ENCODE results near the gene SH3RF3.
A peak's percentile ranks its signal among the peaks of the same experiment; 100 is the strongest.
"Not testable (repeated sequence)": the region's sequence is repeated elsewhere in the genome, so short reads cannot be mapped to it uniquely, and the experiment has no call there.

Gene SH3RF3
- 0.74 to 1.2 reads per million in 2 donors for total RNA-seq

DNA sequence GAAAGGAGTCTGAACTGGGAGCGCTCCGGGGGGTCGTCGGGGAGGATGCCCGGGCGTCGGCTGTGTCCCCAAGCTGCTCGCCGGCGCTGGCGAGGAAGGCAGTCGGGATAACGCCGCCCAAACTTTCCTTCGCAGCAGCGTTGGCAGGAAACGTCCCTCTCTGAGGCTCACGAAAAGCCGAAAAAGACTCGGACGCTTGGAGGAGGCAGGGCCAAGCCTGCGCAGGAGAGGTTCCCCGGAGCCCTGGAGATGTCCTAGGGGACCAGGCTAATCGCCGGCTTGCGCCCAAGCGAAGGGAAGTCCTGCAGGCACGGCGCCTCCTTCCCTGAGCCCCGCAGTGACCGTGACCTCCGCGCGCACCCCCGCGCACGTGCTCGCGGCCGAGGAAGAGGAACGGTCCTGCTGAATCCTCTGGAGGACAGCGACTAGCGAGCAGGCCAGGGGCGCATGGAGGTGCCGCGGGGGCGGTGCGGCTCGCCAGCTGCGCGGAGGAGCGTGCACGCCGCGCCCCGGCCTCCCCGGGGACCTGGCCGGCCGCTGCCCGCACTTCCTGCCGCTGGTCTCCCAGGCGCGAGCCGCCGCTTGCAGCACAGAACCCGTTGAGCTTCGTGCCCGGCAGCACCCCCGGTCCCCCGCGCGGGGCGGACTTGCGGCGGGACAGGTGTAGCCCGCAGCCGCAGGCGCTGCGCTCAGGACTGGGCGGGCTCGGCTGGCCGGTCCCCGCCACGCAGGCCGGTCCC, at the start of gene SH3RF3:
Gene SH3RF3 (plus strand): TSS at position 590 of the 740 bp plus-strand sequence.
- DNase-seq = peak in 2 of 5 experiments; percentile 7 to 14

DNA sequence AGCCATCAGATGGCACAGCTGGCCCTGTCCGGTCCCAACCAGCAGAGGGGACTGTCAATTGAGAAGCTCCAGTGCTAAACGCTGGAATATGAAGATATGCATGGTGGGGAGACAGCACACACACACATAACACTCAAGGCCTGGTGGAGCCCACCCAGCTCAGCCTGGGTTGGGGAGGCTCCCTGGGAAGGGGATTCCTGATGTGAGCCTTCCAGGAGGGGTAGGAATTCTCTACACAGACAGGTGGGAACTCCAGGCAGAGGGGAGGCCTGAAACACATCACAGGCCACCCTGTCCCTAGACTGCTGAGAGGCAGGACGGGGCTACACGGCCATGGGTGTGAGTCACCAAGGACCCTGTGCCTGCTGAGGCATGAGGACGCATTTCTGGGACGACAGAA, 49.4 kb upstream of the SH3RF3 start:
- no peak for DNase-seq

DNA sequence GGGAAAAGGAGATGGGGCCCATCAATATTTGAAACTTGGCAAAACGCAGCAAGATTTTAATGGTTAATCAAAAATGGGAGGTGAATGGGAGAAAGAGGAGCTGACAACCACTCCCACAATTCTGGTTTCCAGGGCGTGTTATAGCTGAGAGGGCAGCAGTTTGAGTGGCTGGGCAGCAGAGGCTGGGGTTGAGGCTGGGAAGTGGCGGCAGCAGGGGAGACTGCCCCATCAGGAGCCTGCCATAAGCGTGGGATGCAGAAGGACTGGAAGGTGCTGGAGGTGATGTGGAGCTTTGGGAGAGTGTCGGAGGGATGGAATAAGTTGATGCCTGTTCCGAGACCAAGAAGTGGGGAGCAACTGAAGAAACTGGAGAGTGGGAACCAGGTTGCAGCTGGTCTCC, 48.9 kb upstream of the SH3RF3 start:
- DNase-seq = no peak

DNA sequence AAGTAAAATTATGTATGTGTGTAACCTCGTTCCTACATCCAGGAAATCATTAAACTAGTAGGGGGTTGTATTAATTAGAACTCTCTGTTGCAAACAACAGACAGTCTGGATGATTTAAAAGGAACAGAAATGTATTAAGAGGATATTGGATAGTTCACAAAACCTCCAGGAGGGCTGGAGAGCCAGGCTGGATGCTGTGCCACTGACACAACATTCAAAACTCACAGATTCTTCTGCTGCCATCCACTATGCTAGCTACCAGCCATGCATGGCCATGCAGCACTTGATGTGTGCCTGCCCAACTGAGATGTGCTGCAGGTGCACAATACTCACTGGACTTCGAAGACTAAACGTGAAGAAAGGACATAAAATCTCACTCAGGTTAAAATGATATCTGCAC, 48.2 kb upstream of the SH3RF3 start:
- DNase-seq = no peak

DNA sequence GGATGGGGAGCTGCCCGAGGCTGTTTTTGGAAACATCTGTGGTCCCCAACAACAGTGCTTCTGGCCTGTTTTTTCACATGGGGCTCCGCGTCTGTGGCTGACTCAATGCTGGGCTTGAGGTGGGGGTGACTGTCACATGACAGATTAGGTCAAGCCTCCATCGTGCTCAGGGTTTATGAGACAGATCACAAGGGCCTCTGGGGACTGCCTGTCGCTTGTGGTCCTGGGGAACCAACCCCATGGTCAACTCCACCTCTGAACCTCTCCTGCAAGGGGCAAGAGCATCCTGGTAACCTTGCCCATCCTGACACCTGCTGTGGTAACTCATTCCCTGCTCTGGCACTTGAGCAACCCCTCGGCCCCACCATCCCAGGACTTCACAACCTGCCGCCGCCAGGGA, 47.6 kb upstream of the SH3RF3 start:
- DNase-seq = no peak

DNA sequence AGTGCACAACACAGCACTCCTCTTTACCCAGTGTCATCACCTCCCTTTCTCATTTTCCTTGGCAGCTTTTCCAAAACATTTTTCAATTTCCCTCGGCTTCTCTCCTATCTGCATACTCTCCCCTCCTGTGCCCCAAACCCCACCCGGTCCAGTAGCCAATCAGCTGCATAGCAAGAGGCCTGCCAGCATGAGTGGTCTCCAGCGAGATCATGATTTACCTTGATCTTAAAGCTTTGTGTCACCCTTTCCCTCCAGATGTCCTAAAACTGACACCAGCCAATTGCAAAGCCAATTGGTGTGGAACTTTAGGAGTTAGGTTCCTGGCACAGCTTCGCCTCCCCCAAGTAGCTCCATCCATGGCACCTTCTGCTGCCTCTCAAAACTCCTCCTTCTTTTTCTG, 45.2 kb upstream of the SH3RF3 start:
- DNase-seq = no peak

DNA sequence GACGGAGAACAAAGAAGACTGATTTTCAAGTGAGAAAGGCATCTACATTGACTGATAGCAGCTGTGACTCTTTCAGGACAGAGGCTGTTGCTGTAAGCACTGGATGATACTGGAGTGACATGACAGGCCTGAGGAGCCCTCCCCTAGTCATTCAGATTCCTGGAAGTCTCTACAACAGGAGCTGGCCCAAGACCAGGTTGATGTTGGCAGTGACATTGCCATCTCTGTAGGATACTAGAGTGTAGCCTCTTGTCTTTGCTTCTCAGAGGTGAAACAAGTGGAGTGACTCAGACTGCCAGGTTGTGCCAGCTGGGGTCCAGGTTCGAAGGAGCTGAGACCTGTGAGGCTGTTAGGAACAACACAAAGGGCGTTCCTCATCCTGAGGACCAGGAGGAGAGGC, 44.7 kb upstream of the SH3RF3 start:
- DNase-seq = no peak

DNA sequence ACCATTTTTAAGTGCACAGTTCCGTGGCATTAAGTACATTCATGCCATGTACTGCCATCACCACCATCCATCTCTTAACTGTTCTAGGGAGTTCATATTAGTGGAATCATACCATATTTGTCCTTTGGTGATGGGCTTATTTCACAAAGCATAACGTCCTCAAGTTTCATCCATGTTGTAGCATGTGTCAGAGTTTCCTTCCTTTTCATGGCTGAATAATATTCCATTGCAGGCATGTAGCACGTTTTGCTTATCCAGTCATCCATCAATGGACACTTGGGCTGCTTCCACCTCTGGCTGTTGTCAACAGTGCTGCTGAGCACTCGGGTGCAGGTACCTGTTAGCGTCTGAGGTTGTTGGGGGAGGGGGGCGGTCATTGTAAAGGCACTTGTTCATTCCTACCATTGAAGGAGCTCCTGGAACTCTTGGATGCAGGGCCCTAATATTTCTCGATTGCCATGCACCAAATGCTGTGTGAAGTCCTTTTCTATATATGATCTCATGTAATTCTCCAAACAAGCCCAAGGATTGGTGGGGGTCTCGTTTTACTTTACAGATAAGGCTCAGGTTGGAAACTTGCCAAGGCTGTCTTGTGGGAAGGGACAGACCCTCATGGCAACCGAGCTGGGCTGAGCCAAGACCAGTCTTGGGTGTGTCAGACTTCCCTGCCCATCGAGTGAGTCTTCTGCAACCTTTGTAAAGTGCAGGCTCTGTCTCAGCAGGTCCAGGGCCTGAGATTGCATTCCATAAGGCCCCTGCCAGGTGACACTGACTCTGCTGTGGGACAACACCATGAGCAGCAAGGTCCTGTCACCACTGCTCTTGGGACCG, 42.9 kb upstream of the SH3RF3 start:
- no peak for DNase-seq

DNA sequence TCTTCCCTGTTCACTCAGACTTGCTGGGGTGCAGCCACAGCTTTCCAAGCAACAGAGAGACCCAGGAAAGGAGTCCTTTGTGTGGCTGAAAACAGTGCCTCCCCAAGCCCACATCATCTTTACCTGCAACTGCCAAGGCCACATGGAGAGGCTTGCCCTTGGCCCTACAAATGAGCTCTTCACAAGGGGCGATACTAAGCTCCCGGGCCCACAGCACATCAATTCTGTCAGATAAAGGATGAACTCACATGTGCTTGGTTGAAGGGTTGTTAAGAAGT, 42.3 kb upstream of the SH3RF3 start:
- no peak for DNase-seq

DNA sequence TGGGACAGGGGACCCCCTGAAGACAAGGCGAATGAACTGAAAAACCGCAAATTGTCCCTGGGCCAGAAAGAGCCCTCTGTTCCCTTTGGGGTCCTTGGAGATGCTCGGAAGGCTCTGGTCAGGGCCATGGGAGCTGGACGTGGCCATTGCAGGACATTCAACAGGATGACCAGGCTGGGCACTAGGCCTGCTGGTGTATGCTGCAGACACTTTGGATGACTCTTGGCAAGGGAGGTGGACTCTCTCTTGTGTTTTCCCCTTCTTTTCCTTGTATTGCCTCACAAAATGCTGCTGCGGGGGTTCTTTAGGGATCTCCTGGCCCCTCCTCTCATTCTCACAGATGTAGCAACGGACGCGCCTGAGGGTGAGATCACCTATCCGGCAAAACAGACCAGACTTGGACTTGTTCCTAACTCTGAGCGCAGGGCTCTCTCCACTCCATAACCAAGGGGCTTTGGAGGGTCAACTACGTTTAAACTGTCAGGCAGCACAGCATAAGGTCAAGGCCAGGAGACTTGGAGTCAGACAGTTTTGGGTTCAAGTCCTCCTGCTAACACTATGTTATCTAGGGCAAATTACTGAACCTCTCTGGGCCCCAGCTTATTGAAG, 41.8 kb upstream of the SH3RF3 start:
- no peak for DNase-seq

DNA sequence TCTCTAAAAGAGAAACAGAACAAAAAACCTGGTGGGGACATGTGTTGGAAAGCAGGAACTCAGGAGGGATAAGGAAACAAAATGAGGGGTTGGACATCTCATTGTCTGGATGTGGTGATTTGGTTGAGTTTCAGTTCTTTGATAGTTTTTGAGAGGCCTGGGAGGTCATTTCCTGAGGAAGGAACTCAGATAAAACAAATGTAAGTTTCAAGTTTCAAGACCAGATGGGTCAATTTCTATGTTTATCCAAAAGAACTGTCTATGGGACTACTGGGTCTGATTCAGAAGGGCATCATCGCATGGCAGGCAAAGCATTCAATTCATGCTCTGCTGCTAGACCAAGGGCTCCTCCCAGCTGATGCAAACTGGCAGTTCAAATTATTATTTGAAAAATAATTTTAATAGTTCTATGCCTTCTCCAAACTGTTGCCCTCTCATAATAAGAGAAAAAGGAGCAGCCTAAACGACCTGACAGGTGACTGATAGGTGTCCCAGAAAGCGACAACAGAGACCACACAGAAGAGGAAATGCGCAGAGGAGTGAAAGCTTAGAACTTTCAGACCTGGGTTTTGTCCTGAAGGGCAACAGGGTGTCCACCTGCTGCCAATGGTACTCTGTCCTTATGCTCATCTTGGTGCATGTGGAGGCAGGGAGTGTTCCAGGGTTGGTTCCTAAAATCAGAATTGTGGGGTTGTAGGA, 39.3 kb upstream of the SH3RF3 start:
- no peak for DNase-seq

DNA sequence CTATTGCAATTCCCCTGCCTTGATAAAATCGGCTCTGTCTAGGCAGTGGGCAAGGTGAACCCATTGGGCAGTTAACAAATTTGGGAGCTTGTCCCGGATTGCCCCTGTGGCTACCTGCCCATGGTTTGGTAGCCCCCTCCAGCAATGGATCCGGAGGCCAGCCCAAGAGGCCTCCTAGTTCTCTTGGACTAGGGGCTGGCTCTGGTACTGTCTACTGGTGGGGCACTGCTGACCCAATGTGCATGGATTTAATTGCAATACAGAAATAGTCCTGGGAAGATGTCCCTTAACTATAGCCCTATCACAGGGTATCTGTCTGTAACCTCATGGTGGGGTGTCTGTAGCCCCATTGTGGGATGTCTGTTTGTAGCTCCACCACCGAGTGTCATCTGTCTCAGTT, 37.5 kb upstream of the SH3RF3 start:
- DNase-seq = no peak

DNA sequence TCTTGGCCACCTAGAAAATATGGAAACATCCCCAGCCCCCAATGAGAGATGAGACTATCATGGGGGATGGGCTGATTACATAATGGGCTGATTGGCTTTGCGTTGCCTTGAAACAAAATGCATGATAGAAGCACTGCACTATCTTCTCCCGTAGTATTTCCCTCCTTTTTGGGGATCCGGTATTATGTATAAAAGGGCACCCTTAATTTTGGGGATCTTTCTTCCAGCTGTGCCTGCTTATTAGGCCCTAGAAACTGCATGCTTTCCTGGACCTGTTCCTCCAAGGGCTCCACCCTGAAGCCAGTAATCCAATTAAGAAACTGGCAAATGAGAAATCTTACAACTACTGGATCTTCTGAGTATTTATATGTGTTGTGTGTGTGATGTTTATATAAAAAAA, 34.9 kb upstream of the SH3RF3 start:
- no peak for DNase-seq

DNA sequence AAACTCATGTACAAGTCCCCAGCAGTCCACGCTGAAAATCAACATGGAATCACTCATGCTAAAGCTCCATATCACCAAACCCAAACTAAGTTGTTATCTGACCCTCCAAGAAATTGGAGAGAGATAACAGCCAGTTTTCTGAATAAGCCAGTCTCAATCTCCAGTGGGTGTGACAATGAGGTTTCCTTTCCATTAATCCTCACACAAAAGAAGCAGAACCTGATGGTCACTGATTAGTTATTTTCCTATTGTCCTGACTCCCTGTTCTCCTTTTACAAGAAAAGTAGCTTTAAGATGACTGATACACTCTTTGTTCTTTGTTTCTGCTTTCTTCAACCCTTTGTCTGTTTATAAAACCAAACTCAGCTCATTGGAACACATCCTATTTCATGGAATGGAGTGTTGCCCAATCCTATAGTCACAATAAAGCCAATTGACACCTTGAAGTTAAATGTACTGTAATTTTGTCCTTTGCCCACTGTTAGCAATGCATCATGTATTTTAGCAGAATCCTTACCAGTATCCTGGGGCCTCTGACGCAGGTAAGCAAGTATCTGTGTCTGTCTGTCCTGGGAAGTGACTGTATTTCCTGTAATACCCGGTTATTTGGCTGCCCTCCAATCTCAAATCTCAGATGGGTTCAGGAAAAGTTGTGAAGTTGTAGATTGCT, 30.6 kb upstream of the SH3RF3 start:
- DNase-seq = no peak

DNA sequence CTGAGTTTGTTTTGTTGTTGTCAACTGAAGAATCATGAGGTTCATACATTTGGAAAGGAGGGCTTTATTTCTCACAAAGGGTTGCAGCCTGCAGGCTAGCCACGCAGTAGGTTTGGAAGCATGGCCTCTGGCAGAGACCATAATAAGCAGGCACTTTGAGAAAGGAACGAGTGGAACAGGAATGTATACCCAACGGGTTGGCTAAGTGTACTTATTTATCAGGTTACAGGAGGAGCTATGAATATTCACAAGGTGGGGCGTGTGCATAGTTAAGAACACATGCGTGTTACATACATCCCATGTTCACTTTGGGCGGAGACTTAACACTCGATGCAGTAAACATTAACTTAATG, 30.1 kb upstream of the SH3RF3 start:
- no peak for DNase-seq

DNA sequence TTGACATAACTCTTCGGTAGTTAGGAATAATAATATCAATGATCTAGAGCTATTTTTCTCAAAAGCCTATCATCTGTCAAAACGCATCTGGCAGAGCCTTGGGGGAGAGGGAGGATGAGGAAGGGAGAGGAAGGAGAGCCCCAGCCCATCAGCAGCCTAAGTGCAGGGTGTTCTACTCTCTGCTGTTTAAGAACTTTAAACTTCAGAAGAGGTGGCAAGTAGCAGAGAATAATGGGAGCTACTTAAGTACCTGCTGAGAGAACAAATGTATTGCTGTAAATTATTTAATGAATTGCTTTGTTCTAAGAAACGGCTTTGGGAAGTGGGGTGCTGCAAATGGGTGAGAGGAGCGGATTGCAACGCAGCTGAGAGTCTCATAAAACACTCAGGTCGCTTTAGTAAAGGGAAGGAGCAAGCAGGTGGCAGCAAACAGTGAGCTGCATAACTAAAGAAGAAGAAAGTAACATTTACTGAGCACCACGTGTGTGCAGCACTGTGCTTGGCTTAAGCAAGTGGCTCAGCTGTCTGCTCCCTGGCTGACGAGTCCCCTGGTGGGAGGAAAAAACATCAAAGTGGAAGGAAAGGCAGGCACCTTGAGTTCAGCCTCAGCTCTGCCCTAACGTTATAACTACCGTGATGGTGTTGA, 26.3 kb upstream of the SH3RF3 start:
- DNase-seq = no peak

DNA sequence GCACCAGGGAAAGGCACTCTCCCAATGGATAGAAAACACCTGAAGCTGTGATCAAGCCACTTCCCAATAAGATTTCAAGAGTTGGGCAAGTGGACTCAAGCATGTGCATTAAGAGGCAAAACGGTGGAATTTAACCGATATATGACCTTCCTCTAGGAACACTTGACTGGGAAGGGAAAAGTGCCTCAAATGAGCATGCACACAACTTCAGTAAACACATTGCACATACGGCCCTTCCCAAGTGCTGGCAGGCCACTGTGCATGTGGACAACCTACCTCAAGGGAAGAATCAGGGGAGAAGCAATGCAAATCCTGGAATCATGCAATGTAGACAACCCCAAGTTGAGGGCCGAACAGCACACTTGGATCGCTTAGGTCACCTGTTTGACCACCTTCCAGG, 23.9 kb upstream of the SH3RF3 start:
- DNase-seq = no peak

DNA sequence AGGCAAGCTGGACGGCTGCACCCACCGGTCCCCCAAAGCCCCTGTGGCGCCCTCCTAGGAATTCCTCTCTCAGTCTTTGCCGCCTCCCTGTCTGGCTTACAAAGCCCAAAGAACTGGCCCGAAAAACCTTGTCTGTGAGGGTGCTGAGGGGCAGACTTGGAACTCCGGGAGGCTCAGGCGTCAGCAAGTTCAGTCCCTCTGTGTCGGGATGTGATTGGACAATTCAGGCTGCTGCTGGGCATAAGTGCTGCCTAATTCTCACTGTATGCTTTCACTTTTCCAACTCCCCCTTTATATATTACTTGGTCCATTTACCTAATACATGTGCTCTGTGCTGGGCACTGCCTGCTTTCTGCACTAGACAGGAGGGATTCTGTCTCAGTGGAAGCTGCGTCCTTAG, 20.3 kb upstream of the SH3RF3 start:
- no peak for DNase-seq

DNA sequence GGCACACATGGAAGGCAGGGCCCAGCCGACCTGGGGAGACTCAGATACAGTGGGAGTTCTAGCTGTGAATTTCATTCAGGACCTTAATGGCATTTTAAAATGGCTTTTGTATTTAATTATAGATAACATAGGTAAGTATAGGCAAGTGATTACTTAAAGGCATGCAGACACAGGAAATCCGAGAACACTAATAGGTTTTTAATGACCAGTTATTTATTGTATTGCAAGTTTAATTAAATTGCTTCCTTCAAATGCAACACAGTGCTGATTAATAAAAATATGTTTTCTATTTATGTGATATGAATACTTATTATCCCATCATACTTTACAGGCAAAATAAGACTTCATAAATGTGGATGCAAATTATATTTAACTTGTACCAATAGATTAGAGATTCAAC, 19.7 kb upstream of the SH3RF3 start:
- no peak for DNase-seq

DNA sequence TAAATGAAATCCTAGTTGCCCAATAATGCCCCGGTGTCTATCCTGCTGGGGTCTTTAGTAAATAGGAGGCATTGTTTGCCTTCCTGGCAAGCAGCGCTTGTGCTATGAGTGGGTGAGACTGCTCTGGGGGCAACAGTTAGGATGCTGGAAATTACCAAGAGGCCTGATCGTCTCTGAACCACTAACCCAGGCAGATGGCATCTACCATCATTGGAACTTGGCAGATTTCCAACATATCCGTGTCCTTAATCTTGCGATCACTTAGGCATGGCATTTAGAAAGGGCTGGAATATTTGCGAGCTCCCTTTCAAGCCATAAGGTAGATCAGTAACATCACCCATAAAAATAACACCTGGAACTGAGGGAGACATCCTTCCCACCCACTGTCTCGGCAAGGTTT, 18.8 kb upstream of the SH3RF3 start:
- no peak for DNase-seq

DNA sequence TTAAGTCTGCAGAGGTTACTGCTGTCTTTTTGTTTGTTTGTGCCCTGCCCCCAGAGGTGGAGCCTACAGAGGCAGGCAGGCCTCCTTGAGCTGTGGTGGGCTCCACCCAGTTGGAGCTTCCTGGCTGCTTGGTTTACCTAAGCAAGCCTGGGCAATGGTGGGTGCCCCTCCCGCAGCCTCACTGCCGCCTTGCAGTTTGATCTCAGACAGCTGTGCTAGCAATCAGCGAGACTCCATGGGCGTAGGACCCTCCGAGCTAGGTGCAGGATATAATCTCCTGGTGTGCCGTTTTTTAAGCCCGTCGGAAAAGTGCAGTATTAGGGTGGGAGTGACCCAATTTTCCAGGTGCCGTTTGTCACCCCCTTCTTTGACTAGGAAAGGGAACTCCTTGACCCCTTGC, 11.8 kb upstream of the SH3RF3 start:
- not testable (repeated sequence) for DNase-seq

DNA sequence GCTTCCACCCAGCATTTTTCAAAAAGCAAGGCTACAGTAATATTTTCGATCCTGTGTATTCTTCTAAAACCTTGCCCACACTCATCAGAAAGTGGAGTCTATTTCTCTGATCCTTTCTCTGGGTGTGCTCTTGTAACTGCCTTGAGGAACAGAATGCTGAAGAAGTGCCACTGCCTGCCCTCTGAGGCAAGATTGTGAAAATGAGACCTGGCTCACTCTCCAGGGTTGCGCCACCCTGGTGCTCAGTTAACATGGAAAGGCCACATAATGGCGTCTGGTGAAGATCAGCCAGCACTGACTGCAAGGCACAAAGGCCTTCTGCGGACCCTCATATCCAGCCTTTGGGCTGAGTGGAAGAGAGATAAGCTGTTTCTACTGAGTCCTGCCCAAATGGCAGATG, 11.2 kb upstream of the SH3RF3 start:
- no peak for DNase-seq

DNA sequence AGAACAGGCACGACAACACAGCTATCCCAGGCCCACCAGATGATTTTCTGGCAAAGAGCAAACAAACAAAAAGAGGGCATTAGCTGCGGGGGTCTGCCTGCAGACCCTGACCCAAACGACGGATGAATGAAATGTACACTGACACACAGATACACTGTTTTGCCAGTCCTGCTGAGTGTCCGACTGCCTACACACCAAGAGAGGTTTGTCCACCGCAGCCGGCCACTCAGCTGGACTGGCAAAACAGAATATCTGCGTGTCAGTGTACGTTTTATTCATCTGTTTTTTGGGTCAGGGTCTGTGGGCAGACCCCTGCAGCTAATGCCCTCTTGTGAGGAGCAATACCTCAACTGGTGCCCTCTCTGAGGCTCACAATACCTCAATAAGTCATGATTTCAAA, 10.7 kb upstream of the SH3RF3 start:
- DNase-seq = no peak
